Kidney glomerular epithelial cell (primary cell): ENCODE results near the gene THSD4.
A peak's percentile ranks its signal among the peaks of the same experiment; 100 is the strongest.

Experiments used
- DNase-seq: peaks from one replicate; lab custom pipeline; 2025; lab: John Stamatoyannopoulos, UW

The THSD4 gene

GRCh38 chr15:71225851-71226250 lies 110.6 kb downstream of the THSD4 start:
- no peak for DNase-seq

- no peak for DNase-seq
Observed at GRCh38 chr15:71226536-71227455, 111.5 kb downstream of the THSD4 start.

- no peak for DNase-seq
Observed at GRCh38 chr15:71228403-71228802, 113.1 kb downstream of the THSD4 start.

- DNase-seq = no peak
Observed at GRCh38 chr15:71230303-71230702, 115.0 kb downstream of the THSD4 start.

- peak; percentile 3 for DNase-seq
Observed at GRCh38 chr15:71231758-71232157, 116.5 kb downstream of the THSD4 start.

- DNase-seq = no peak
Observed at GRCh38 chr15:71232411-71232810, 117.1 kb downstream of the THSD4 start.

- DNase-seq = peak; percentile 97
Observed at GRCh38 chr15:71237456-71238188, 122.4 kb downstream of the THSD4 start.

- no peak for DNase-seq
Observed at GRCh38 chr15:71238926-71239325, 123.7 kb downstream of the THSD4 start.

GRCh38 chr15:71239592-71240364 lies 124.5 kb downstream of the THSD4 start:
- DNase-seq = no peak

GRCh38 chr15:71242292-71242691 lies 127.0 kb downstream of the THSD4 start:
- no peak for DNase-seq

GRCh38 chr15:71244250-71244649 lies 129.0 kb downstream of the THSD4 start:
- DNase-seq = no peak

GRCh38 chr15:71245588-71245987 lies 130.3 kb downstream of the THSD4 start:
- DNase-seq = no peak

- DNase-seq = no peak
Observed at GRCh38 chr15:71248386-71248785, 133.1 kb downstream of the THSD4 start.

- no peak for DNase-seq
Observed at GRCh38 chr15:71249986-71250385, 134.7 kb downstream of the THSD4 start.

GRCh38 chr15:71250936-71251583 lies 135.8 kb downstream of the THSD4 start:
- no peak for DNase-seq

- DNase-seq = no peak
Observed at GRCh38 chr15:71251584-71252043, 136.3 kb downstream of the THSD4 start.

- no peak for DNase-seq
Observed at GRCh38 chr15:71252044-71252739, 136.9 kb downstream of the THSD4 start.

GRCh38 chr15:71252740-71253047 lies 137.4 kb downstream of the THSD4 start:
- no peak for DNase-seq

- DNase-seq = no peak
Observed at GRCh38 chr15:71254491-71254890, 139.2 kb downstream of the THSD4 start.

GRCh38 chr15:71256934-71257664 lies 141.8 kb downstream of the THSD4 start:
- no peak for DNase-seq

- DNase-seq = no peak
Observed at GRCh38 chr15:71259866-71260265, 144.6 kb downstream of the THSD4 start.
